GM21529 (cell line): ENCODE results near the gene ANXA5.
"Not testable (repeated sequence)": the region's sequence is repeated elsewhere in the genome, so short reads cannot be mapped to it uniquely, and the experiment has no call there.

ENCODE experiments used
- ATAC-seq: cut with Tn5 transposase; IDR thresholded peaks from one replicate; pipeline ENCODE4 v1.9.1; 2021; ENCODE audit not compliant: unreplicated experiment

ANXA5 gene

GRCh38 chr4:121679951-121680350 lies 16.8 kb downstream of the ANXA5 start:
- ATAC-seq = no peak

- ATAC-seq = no peak
Measured at GRCh38 chr4:121679267-121679666, 17.5 kb downstream of the ANXA5 start.

DNA sequence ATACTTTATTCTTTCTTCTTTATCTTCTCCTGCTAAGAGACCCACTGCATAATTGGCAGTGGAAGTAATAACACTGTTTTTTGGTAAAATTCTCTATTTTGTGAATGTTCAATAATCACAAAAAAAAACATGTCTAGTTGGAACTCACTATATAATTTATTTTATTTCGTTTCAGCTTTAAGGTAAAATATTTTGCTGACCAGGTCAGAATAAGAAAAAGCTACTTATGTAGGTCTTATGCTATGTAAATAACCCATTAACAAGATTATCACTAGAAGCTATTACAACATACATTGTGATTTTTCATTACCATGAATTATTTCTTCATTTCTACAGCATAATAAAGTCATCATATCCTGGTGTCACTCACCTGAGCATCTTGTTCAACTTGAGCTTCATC lies 19.3 kb downstream of the ANXA5 start:
- ATAC-seq = no peak

- ATAC-seq = no peak
Measured at GRCh38 chr4:121676345-121677075, 20.3 kb downstream of the ANXA5 start.

DNA sequence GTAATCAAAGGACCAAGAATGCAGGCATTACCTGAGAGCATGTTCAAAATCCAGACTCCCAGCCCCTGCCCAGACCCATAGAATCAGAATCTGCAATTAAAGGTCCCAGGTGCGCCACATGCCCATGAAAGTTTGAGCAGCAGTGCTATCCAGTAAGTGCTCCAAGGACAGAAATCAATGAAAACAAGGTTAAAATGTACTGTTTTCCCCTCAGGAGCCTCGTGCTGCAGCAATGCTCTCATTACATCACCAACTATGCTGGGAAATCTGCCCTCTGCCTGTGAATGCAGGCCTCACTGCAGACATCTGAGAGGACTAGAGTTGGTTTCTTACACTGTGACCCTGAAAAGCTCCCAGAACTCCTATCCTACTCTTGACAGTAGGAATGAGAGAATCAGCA lies 21.1 kb downstream of the ANXA5 start:
- ATAC-seq = no peak

DNA sequence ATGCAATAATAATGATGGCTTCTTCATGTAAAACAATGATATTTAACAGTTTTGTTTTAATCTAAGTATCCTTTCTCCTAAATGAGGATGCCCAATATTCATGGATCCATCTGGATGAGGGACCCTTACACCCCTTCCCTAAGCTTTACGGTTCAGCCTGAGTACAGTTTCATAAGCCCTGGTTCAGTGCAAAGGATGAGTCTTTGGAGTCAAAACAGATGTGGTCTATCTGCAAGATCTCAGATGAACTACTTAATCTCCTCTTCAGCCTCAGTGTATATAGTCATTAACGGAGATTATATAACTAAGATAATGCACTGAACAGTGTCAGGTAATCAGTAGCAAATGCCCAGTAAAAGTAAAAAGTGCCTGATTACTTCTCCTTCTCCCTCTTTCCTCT lies 22.1 kb downstream of the ANXA5 start:
- ATAC-seq = no peak

DNA sequence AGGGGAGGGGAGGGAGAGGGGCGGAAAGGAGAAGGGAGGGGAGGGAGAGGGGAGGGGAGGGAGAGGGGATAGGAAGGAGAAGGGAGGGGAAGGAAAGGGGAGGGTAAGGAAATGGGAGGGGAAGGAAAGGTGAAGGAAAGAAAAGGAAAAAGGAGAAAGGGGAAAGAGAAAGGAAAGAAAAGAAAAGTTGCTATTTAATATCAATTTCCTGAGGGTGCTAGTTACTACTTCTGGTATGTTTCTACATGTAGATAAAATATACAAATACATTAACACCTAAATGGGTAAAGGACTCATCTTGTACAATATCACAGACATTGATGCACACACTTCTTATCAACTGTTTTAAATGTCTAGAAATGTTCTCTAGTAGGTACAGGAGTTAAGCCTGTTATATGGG lies 22.6 kb downstream of the ANXA5 start:
- no peak for ATAC-seq

DNA sequence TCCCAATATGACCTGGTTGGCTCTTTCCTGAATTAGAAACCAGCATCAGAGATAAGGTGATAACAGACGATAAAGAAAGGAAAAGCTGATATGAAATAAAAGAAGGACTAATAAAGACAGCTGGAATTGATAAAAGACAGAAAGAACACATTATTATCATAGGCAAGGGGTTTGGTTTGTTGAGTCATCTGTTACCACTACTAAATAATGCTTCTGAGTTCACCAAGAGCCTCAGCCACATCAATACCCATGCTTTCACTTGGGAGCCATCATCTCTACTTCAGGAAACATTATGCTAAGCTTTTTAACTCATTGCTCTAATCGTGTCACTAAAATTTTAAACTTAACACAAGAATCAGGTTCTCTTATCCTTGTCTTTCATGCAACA lies 27.6 kb downstream of the ANXA5 start:
- ATAC-seq = no peak

- no peak for ATAC-seq
Measured at GRCh38 chr4:121668368-121669162, 28.2 kb downstream of the ANXA5 start.

DNA sequence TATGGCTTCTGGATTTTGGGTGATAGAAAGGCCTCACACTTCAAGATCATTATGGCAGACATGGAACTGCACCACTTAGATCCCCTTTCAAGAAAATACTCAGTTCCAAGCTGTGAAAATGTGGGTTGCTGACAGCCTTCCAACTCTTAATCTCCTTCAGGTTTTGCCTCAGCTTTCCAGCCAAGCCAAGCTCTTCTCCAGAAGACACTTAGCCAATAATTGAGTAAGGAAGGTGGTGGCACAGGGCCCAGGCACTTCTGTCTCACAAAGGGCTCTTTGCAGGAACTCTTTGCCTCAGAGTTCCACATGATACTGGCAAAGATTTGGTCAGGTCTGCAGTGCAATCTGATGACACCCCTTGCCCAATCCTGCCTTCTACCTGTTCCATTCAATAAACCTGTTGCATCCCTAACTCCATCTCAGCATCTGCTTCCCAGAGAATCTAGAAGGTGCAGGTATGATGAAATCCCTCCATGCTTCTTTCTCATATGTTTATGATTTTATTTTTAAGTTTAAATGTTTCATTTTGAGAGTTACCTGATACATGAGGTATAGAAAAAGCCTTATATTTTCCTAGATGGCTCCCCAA lies 30.6 kb downstream of the ANXA5 start:
- ATAC-seq = no peak

DNA sequence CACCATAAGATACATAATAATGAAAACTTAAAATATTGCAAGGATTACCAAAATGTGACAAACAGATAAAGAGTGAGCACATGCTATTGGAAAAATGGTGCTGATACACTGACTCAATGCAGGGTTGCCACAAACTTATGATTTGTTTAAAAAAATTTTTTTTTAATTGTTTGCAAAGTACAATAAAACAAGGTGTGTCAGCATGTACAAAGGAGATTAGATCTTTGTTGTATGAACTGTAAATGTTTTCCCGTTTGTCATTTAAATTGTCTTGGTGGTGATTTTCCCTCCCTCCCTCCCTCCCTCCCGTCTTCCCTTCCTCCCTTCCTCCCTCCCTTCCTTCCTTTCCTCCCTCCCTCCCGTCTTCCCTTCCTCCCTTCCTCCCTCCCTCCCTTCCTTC lies 31.4 kb downstream of the ANXA5 start:
- ATAC-seq = no peak

DNA sequence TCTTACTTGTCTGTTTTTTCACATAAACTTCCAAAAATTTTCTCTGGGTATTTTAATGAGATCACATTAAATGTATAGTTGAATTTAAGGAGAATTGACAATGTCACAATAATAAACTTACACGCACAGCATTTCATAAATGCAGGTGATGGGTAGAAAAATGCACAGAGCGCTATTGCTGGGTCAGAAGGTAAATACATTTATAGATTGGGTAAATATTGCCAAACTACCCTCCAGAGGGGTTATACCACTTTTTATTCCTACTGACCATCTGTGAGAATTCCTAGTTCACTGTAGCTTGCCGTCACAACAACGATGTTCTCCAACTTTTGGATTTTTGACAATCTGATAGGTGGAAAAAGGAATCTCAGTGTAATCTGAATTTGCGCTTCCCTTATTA lies 34.6 kb downstream of the ANXA5 start:
- ATAC-seq = no peak

DNA sequence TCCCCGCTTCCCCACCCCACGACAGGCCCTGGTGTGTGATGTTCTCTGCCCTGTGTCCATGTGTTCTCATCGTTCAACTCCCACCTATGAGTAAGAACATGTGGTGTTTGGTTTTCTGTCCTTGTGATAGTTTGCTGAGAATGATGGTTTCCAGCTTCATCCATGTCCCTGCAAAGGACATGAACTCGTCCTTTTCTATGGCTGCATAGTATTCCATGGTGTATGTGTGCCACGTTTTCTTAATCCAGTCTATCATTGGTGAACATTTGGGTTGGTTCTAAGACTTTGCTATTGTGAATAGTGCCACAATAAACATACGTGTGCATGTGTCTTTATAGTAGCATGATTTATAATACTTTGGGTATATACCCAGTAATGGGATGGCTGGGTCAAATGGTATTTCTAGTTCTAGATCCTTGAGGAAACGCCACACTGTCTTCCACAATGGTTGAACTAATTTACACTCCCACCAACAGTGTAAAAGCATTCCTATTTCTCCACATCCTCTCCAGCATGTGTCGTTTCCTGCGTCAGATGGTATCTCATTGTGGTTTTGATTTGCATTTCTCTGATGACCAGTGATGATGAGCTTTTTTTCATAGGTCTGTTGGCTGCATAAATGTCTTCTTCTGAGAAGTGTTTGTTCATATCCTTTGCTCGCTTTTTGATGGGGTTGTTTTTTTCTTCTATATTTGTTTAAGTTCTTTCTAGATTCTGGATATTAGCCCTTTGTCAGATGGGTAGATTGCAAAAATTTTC lies 36.4 kb downstream of the ANXA5 start:
- not testable (repeated sequence) for ATAC-seq

- no peak for ATAC-seq
Measured at GRCh38 chr4:121658125-121658524, 38.7 kb downstream of the ANXA5 start.

DNA sequence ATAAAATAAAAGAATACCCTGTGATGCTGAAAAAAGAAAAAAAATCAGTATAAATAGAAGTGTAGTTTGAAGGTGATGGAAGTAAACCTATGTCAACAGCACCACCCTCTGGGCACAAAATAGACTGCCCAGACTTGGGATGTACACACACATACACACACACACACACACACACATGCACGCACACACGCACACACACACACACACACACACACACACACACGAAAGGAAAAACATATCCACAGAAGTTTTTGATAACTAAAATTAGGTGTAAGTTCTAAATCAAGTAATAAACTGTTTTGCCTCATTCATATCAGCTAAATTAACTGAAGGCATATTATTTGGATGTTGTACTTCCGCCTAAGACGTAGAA lies 40.5 kb downstream of the ANXA5 start:
- ATAC-seq = peak; percentile 46

GRCh38 chr4:121655320-121656268 lies 41.2 kb downstream of the ANXA5 start:
- ATAC-seq = no peak

- ATAC-seq = peak; percentile 91
Measured at GRCh38 chr4:121654738-121655137, 42.0 kb downstream of the ANXA5 start.

DNA sequence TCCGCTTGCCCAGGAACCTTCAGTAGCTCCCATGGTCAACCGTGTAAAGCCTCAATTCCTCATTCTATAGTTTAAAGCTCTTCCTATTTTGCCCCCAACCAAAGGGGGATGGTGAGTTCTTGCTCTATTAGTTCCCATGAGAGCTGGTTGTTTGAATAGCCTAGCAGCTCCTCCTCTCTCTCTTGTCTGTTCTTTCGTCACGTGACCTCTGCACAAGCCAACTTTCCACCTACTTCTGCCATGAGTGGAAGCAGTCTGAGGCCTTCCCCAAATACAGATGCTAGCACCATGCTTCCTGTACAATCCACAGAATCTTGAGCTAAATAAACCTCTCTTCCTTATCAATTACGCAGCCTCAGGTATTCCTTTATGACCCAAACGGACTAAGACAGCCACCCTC lies 42.8 kb downstream of the ANXA5 start:
- ATAC-seq = no peak

GRCh38 chr4:121653214-121653613 lies 43.6 kb downstream of the ANXA5 start:
- no peak for ATAC-seq

- peak; percentile 38 for ATAC-seq
Measured at GRCh38 chr4:121651597-121651996, 45.2 kb downstream of the ANXA5 start.
